Mucosa of descending colon (tissue), 3 donors: ENCODE results near the gene ISYNA1. TPM values are rescaled to one million over a fixed set of nuclear protein-coding genes. Genes with fewer than 3 reads are reported as not detected.

Experiments used
- ATAC-seq: fragments of 200-7000 bp; cut with Tn5 transposase; one replicate; pipeline ENCODE4 v1.9.1; 2020; ENCODE audit warnings: mild to moderate bottlenecking, moderate library complexity
- DNase-seq, 3 donors: peaks; one replicate each; pipeline ENCODE4 v3.0.0-alpha.2; 2020
- H3K36me3 ChIP-seq: fragments of 200-600 bp; one replicate; pipeline ENCODE4 v1.8.0; 2021; ENCODE audit warnings: low read depth, mild to moderate bottlenecking
- H3K4me1 ChIP-seq: fragments of 200-600 bp; one replicate; pipeline ENCODE4 v1.8.0; 2021; ENCODE audit warnings: low read depth, mild to moderate bottlenecking
- H3K4me3 ChIP-seq: fragments of 200-600 bp; one replicate; pipeline ENCODE4 v1.8.0; 2021; ENCODE audit warnings: mild to moderate bottlenecking
- H3K9me3 ChIP-seq: fragments of 200-600 bp; one replicate; pipeline ENCODE4 v1.8.0; 2021; ENCODE audit warnings: mild to moderate bottlenecking
- intact Hi-C, 2 donors: fragments of 100-400 bp; cut with DNase I in 1 of 2; cut with micrococcal nuclease in 1 of 2; formaldehyde crosslinking; loops; one replicate each; pipeline versions ENCODE4 v1.11.0 to v1.11.1; 2022; cut with DNase I, micrococcal nuclease
- total RNA-seq, 3 donors: library from RNA; stranded (reverse); fragmentation: NEBNext Ultra II Directional in 2 of 3; extraction: Animal tissue kit (Norgen Biotek cat#: 25700) in 2 of 3; gene quantifications; one replicate each; pipeline versions ENCODE4 v1.2.1 to v1.2.4, GENCODE V29; 2021 to 2023
- TF ChIP-seq, protein P1 (sequence below): fragments of 200-600 bp; IDR thresholded peaks from one replicate; pipeline ENCODE4 v1.8.0; 2022; ENCODE audit warnings: antibody characterized with exemption, mild to moderate bottlenecking
- donor health status: DM: no; HTN: no; CAD: no; lungs with moderate emphysema.
- donor health status: DM: no; HTN: no; CAD: no.
- donor health status: DM: no; HTN: yes; CAD: no.

The ISYNA1 gene
- total RNA-seq, 3 donors from 2014 or later = 10.2 to 20.0 (median 13.2) TPM

DNA sequence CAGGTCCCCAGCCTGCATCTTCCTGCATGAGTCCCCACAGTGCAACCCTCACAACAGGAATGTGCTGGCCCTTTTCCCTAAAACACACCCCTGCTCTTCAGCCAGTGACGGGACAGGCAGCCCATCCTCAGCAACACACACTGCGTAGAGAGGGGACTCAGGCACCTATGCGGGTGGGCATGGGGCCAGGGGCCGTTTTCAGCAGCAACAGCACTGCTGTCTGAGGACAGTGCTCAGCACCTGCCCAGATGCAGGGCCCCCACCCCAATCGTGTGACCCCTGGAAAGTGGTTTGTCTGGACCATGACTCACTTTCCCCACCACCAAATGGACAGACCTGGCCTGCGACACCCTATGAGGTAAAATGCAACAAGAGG is 28.0 kb upstream of the ISYNA1 start:
- no peaks in the 10 kb centered on the region for H3K9me3 ChIP-seq
- no peaks in the 10 kb centered on the region for H3K36me3 ChIP-seq
- DNase-seq (no peak), ATAC-seq (no peak)
- H3K4me1 ChIP-seq = peaks cover 35% of the 10 kb centered on the region
- intact Hi-C loops = no loop called here
- TF ChIP-seq, protein P1, sequence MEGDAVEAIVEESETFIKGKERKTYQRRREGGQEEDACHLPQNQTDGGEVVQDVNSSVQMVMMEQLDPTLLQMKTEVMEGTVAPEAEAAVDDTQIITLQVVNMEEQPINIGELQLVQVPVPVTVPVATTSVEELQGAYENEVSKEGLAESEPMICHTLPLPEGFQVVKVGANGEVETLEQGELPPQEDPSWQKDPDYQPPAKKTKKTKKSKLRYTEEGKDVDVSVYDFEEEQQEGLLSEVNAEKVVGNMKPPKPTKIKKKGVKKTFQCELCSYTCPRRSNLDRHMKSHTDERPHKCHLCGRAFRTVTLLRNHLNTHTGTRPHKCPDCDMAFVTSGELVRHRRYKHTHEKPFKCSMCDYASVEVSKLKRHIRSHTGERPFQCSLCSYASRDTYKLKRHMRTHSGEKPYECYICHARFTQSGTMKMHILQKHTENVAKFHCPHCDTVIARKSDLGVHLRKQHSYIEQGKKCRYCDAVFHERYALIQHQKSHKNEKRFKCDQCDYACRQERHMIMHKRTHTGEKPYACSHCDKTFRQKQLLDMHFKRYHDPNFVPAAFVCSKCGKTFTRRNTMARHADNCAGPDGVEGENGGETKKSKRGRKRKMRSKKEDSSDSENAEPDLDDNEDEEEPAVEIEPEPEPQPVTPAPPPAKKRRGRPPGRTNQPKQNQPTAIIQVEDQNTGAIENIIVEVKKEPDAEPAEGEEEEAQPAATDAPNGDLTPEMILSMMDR = no peak
- no peak overlapping the region for H3K4me3 ChIP-seq

DNA sequence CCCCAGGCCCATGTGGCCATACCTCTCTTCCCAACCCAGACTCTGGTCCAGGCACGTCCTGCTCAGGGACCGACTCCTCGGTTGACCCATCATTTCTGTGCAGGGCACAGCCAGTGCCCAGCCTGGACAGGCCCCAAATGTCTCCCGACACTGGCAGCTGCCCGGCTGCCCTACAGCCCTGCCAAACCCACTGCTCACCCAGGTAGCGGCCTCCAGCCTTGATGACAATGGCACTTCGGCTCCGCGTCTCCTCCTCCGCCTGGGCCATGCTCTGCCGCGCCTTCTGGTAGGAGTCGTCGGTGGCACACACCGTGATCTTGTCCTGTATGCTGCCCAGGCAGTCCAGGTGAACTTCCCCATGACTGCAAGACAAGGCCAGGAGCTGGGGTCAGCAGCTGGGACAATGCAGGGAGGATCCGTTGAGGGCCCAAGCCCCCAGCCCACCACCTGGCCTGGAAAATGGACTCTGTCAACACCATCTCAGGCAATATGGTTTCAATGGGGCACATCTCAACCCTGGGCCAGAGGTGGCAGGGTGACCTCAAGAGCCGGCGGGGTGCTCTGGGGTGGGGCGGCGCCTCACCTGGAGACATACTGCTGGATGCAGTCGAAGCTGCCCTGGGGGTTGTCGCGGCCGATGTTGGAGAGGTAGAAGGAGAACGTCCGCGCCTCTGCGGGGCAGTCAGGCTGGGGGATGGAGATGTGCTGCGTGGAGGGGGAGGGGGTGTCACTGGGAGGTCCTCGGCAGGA is 27.5 kb upstream of the ISYNA1 start:
- TF ChIP-seq, protein P1 = no peak
- H3K4me3 ChIP-seq = no peak overlapping the region
- no peak for DNase-seq
- H3K36me3 ChIP-seq = no peaks in the 10 kb centered on the region
- intact Hi-C loops = no loop called here
- peaks cover 35% of the 10 kb centered on the region for H3K4me1 ChIP-seq
- no peaks in the 10 kb centered on the region for H3K9me3 ChIP-seq
- ATAC-seq = no peak

DNA sequence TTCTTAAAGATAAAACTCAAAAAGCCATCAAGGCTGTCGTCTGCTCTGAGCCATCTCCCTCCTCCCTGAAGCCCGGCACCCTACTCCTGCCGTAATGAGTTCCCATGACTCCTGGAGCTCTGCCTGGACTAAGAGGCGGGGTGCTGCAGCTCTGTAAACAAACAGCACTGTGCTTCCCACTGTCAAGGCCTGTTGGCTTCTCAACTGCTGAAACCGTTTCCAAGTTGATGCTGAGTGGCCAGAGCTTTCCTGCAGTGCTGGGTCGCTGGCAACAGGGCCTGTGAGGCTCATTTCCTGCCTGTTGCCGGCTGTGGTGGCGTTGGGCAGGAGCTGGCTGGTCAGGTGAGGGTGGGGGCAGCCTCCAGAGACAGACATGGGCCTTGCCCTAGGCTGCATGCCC is 26.7 kb upstream of the ISYNA1 start:
- no peaks in the 10 kb centered on the region for H3K36me3 ChIP-seq
- intact Hi-C loops = no loop called here
- H3K4me1 ChIP-seq = peaks cover 32% of the 10 kb centered on the region

DNA sequence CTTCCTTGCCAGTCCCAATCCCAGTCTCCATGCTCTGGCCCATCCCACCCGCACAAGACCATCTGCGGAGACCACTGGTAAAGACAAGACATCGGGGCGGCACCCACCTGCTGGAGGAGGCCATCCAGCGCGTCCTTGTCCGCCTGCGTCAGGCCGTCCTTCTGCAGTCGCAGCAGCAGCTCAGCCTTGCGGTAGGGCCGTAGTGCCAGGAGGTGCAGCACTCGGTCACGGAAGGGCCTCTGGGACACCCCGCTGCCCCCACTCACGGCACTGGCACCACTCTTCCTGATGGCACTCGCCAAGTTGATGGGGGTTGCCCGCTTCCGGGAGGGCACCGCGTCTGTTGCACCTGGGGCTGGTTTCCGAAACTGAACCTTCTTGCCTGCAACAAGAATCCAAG is 23.5 kb upstream of the ISYNA1 start:
- no peaks in the 10 kb centered on the region for H3K9me3 ChIP-seq
- ATAC-seq (no peak), DNase-seq (peak in 1 of 3 donors; percentile 58)
- intact Hi-C loops = no loop called here
- H3K4me1 ChIP-seq = peaks cover 29% of the 10 kb centered on the region
- no peaks in the 10 kb centered on the region for H3K36me3 ChIP-seq
- H3K4me3 ChIP-seq = no peak overlapping the region
- TF ChIP-seq, protein P1 = no peak

More for the DNA sequence above, 26.7 kb upstream of the ISYNA1 start:
- Histone ChIP-seq H3K4me3 (no peak overlapping the region), H3K9me3 (no peaks in the 10 kb centered on the region)
- peak; percentile 63 for ATAC-seq
- TF ChIP-seq, protein P1 = no peak
- DNase-seq = peak in 2 of 3 donors; percentile 70 to 80

DNA sequence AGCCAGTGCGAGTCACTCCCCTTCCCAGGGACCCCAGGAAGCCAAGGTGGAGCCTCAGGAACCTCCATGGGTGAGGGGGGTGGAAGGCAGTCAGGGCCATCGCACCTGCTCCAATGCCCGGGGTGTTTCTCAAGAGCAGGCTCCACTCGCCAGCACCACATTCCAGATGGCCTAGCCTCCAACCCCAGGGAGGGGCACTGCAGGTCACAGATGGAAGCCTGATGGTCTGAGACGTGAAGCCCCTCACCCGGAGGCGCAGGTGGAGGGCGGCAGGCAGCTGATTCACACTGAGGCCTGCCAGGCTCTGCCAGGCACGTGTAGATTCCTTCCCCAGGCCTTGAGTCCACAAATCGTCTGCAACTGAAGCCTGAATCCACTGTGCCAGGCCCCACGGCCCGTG is 23.0 kb upstream of the ISYNA1 start:
- no peaks in the 10 kb centered on the region for H3K9me3 ChIP-seq
- peaks cover 29% of the 10 kb centered on the region for H3K4me1 ChIP-seq
- intact Hi-C loops = no loop called here
- no peak for DNase-seq
- TF ChIP-seq, protein P1 = no peak
- ATAC-seq = no peak
- H3K4me3 ChIP-seq = no peak overlapping the region
- no peaks in the 10 kb centered on the region for H3K36me3 ChIP-seq
